HepG2 (cell line): ENCODE measurements around the gene ABCC9. TPM values are rescaled to one million over a fixed set of nuclear protein-coding genes. Genes with fewer than 3 reads are reported as not detected.

Source experiments
- FLYWCH1 ChIP-seq: sonication (generic); formaldehyde crosslinking; IDR thresholded peaks from 2 replicates; pipeline ENCODE4 v1.8.1; 2023; ENCODE audit warnings: mild to moderate bottlenecking, missing genetic modification reagents
- FUBP1 ChIP-seq: sonication (generic); formaldehyde crosslinking; IDR thresholded peaks from 2 replicates; pipeline ENCODE4 v1.5.1; 2020; ENCODE audit warnings: missing genetic modification reagents, mild to moderate bottlenecking, borderline replicate concordance
- GPN1 ChIP-seq: sonication (generic); formaldehyde crosslinking; IDR thresholded peaks from 2 replicates; pipeline ENCODE4 v1.5.1; 2020; ENCODE audit warnings: missing genetic modification reagents, borderline replicate concordance
- HINFP ChIP-seq: sonication (generic); formaldehyde crosslinking; IDR thresholded peaks from 2 replicates; pipeline ENCODE4 v1.4.0; 2020; ENCODE audit warnings: low read depth, mild to moderate bottlenecking, missing genetic modification reagents
- PHF21A ChIP-seq: sonication (generic); formaldehyde crosslinking; IDR thresholded peaks from 2 replicates; pipeline ENCODE4 v1.5.0; 2020; ENCODE audit warnings: mild to moderate bottlenecking, missing genetic modification reagents
- THYN1 ChIP-seq: sonication (generic); formaldehyde crosslinking; IDR thresholded peaks from 2 replicates; pipeline ENCODE4 v1.8.1; 2023; ENCODE audit warnings: low read depth, mild to moderate bottlenecking, moderate library complexity, missing genetic modification reagents, borderline replicate concordance
- ZC3H4 ChIP-seq: sonication (generic); formaldehyde crosslinking; IDR thresholded peaks from 2 replicates; pipeline ENCODE4 v1.4.0; 2020; ENCODE audit warnings: missing genetic modification reagents, borderline replicate concordance
- ZNF232 ChIP-seq: sonication (generic); formaldehyde crosslinking; IDR thresholded peaks from 2 replicates; pipeline ENCODE4 v1.4.0; 2020; ENCODE audit warnings: missing genetic modification reagents, borderline replicate concordance
- ZNF33B ChIP-seq: sonication (generic); formaldehyde crosslinking; IDR thresholded peaks from 2 replicates; pipeline ENCODE4 v1.5.1; 2020; ENCODE audit warnings: mild to moderate bottlenecking, missing genetic modification reagents
- ZNF512 ChIP-seq: sonication (generic); formaldehyde crosslinking; IDR thresholded peaks from 2 replicates; pipeline ENCODE4 v1.4.0; 2020; ENCODE audit warnings: mild to moderate bottlenecking, missing genetic modification reagents
- ZNF574 ChIP-seq: sonication (generic); formaldehyde crosslinking; IDR thresholded peaks from 2 replicates; pipeline ENCODE4 v1.4.0; 2020; ENCODE audit warnings: missing genetic modification reagents
- ZNF615 ChIP-seq: sonication (generic); formaldehyde crosslinking; IDR thresholded peaks from 2 replicates; pipeline ENCODE4 v1.5.0; 2020; ENCODE audit warnings: mild to moderate bottlenecking, missing genetic modification reagents, borderline replicate concordance
- polyA plus RNA-seq, 8 experiments: library from polyadenylated mRNA; depleted of rRNA in 3 of 8; stranded (reverse) in 7 of 8; unstranded in 1 of 8; fragments of >200 nt; fragmentation: Illumina TruSeq in 4 of 8; extraction: Trizol in 4 of 8; gene quantifications; 2 replicates each; pipeline versions ENCODE4 v1.2.1 to v1.2.3, GENCODE V29; 2011 to 2016; ENCODE audit warnings: low read depth in 4 of 8, missing spikeins in 1 of 8, mixed read lengths in 1 of 8; ENCODE audit not compliant: insufficient read depth in 1 of 8
- total RNA-seq, 5 experiments: library from RNA; depleted of rRNA; stranded (reverse); fragments of >200 nt; fragmentation: Illumina TruSeq; extraction: Trizol; gene quantifications; 2 replicates each; pipeline ENCODE4 v1.2.3, GENCODE V29; 2016; ENCODE audit warnings: low read depth in 1 of 5

The ABCC9 gene
- total and polyA plus RNA-seq, 2 of the 13 experiments (the other 11 are each of a cell fraction or from before 2014, with no cell fraction given) = not detected

GRCh38 chr12:21850419-21850818 lies 90.8 kb downstream of the ABCC9 start (continued):
- no peak for TF ChIP-seq ZNF574 (CRISPR knock-in tag)
- TF ChIP-seq ZNF232 = no peak
- TF ChIP-seq FLYWCH1 (CRISPR knock-in tag) = no peak
- TF ChIP-seq THYN1 (CRISPR knock-in tag) = no peak
- no peak for TF ChIP-seq ZNF615
- no peak for TF ChIP-seq ZNF512 (CRISPR knock-in tag)
- TF ChIP-seq PHF21A (CRISPR knock-in tag) = no peak
- no peak for TF ChIP-seq FUBP1
- TF ChIP-seq HINFP = no peak
- no peak for TF ChIP-seq ZNF33B (CRISPR knock-in tag)
- no peak for TF ChIP-seq GPN1 (CRISPR knock-in tag)
- TF ChIP-seq ZC3H4 = no peak
